Loucy (cell line): ENCODE results near the gene ADCY5.

Experiments used
- H2AFZ ChIP-seq: fragments of 200-600 bp; sonication (generic); 2 replicates; pipeline ENCODE4 v1.6.0; 2016; ENCODE audit warnings: antibody characterized with exemption, mild to moderate bottlenecking, low read length, moderate library complexity
- H3F3A ChIP-seq: fragments of 200-600 bp; 2 replicates; pipeline ENCODE4 v1.6.0; 2016; ENCODE audit warnings: antibody characterized with exemption, low read depth, mild to moderate bottlenecking
- H3K27me3 ChIP-seq: fragments of 200-600 bp; sonication (generic); 2 replicates; pipeline ENCODE4 v1.6.1; 2014; ENCODE audit warnings: low read length, mild to moderate bottlenecking; ENCODE audit not compliant: insufficient read depth, poor library complexity, severe bottlenecking
- H3K36me3 ChIP-seq: fragments of 200-600 bp; sonication (generic); 2 replicates; pipeline ENCODE4 v1.6.1; 2016; ENCODE audit warnings: low read length; ENCODE audit not compliant: insufficient read depth
- H3K4me1 ChIP-seq: fragments of 200-600 bp; sonication (generic); 2 replicates; pipeline ENCODE4 v1.5.1; 2014; ENCODE audit warnings: low read length, mild to moderate bottlenecking; ENCODE audit not compliant: insufficient read depth, poor library complexity, severe bottlenecking
- H3K4me2 ChIP-seq: fragments of 200-600 bp; sonication (generic); 2 replicates; pipeline ENCODE4 v1.6.0; 2014; ENCODE audit warnings: antibody characterized with exemption, low read length, low read depth, mild to moderate bottlenecking; ENCODE audit not compliant: poor library complexity, severe bottlenecking
- H3K4me3 ChIP-seq: fragments of 200-600 bp; sonication (generic); 2 replicates; pipeline ENCODE4 v1.5.1; 2014; ENCODE audit warnings: low read length, mild to moderate bottlenecking, mixed read lengths; ENCODE audit not compliant: poor library complexity, severe bottlenecking
- H3K79me2 ChIP-seq: fragments of 200-600 bp; sonication (generic); 2 replicates; pipeline ENCODE4 v1.6.1; 2014; ENCODE audit warnings: low read length; ENCODE audit not compliant: insufficient read depth
- H3K9ac ChIP-seq: fragments of 200-600 bp; sonication (generic); 2 replicates; pipeline ENCODE4 v1.6.0; 2014; ENCODE audit warnings: mild to moderate bottlenecking, low read depth, low read length, moderate library complexity; ENCODE audit not compliant: poor library complexity, severe bottlenecking
- H3K9me2 ChIP-seq: fragments of 200-600 bp; sonication (generic); replicated peaks from 2 replicates; pipeline ENCODE4 v1.6.1; 2016; ENCODE audit warnings: low read depth, low read length, mixed read lengths
- H3K9me3 ChIP-seq: fragments of 200-600 bp; sonication (generic); 2 replicates; pipeline ENCODE4 v1.6.1; 2014; ENCODE audit warnings: mild to moderate bottlenecking, antibody characterized with exemption, low read length, low read depth; ENCODE audit not compliant: insufficient read depth
- H4K20me1 ChIP-seq: fragments of 200-600 bp; sonication (generic); 2 replicates; pipeline ENCODE4 v1.6.0; 2014; ENCODE audit warnings: antibody characterized with exemption, low read length, mild to moderate bottlenecking; ENCODE audit not compliant: insufficient read depth, poor library complexity, severe bottlenecking
- CTCF ChIP-seq: fragments of 200-600 bp; sonication (generic); conservative IDR thresholded peaks from 2 replicates; pipeline ENCODE4 v1.5.1; 2014; ENCODE audit warnings: mild to moderate bottlenecking, antibody characterized with exemption, low read length
- EZH2phosphoT487 ChIP-seq: fragments of 200-600 bp; IDR thresholded peaks from 2 replicates; pipeline ENCODE4 v1.6.1; 2018; ENCODE audit warnings: antibody characterized with exemption, mild to moderate bottlenecking, moderate library complexity, borderline replicate concordance

The ADCY5 gene

GRCh38 chr3:123347691-123348264 is 101.1 kb downstream of the ADCY5 start:
- H3K4me2 ChIP-seq: no peak overlapping the region

GRCh38 chr3:123347205-123347604 is 101.7 kb downstream of the ADCY5 start:
- H2AFZ ChIP-seq: no peak overlapping the region
- H3K9me2 ChIP-seq: no peaks in the 10 kb centered on the region
- H3K9ac ChIP-seq: no peak overlapping the region
- TF ChIP-seq CTCF (no peak), EZH2phosphoT487 (no peak)
- no peaks in the 10 kb centered on the region for H3K27me3 ChIP-seq
- no peak overlapping the region for H3K4me3 ChIP-seq
- no peak overlapping the region for H3K4me2 ChIP-seq
- no peaks in the 10 kb centered on the region for H3F3A ChIP-seq
- peaks cover 15% of the 10 kb centered on the region for H3K4me1 ChIP-seq
- no peaks in the 10 kb centered on the region for H3K9me3 ChIP-seq
- no peaks in the 10 kb centered on the region for H3K79me2 ChIP-seq
- H3K36me3 ChIP-seq: no peaks in the 10 kb centered on the region
- no peaks in the 10 kb centered on the region for H4K20me1 ChIP-seq

More at GRCh38 chr3:123347691-123348264, 101.1 kb downstream of the ADCY5 start:
- no peak overlapping the region for H2AFZ ChIP-seq
- H3K4me1 ChIP-seq: peaks cover 15% of the 10 kb centered on the region
- H3K4me3 ChIP-seq: no peak overlapping the region
- no peaks in the 10 kb centered on the region for H3K36me3 ChIP-seq
- H3K9me2 ChIP-seq: no peaks in the 10 kb centered on the region
- no peaks in the 10 kb centered on the region for H3K9me3 ChIP-seq
- TF ChIP-seq EZH2phosphoT487 (no peak), CTCF (no peak)
- no peaks in the 10 kb centered on the region for H3F3A ChIP-seq
- no peak overlapping the region for H3K9ac ChIP-seq
- no peaks in the 10 kb centered on the region for H3K27me3 ChIP-seq
- no peaks in the 10 kb centered on the region for H4K20me1 ChIP-seq
- no peaks in the 10 kb centered on the region for H3K79me2 ChIP-seq

- Histone ChIP-seq H3K4me2 (no peak overlapping the region), H2AFZ (no peak overlapping the region), H3K79me2 (no peaks in the 10 kb centered on the region), H3F3A (no peaks in the 10 kb centered on the region), H3K27me3 (no peaks in the 10 kb centered on the region), H4K20me1 (no peaks in the 10 kb centered on the region), H3K9ac (no peak overlapping the region), H3K9me3 (no peaks in the 10 kb centered on the region), H3K4me3 (no peak overlapping the region), H3K9me2 (no peaks in the 10 kb centered on the region), H3K36me3 (no peaks in the 10 kb centered on the region), H3K4me1 (peaks cover 15% of the 10 kb centered on the region)
- no peak for TF ChIP-seq EZH2phosphoT487
- no peak for TF ChIP-seq CTCF
These were observed 102.9 kb downstream of the ADCY5 start for GRCh38 chr3:123346021-123346420.
